WTC11 (cell line): ENCODE results near the gene KRTAP24-1. TPM values are rescaled to one million over a fixed set of nuclear protein-coding genes. Genes with fewer than 3 reads are reported as not detected.

ENCODE experiments used
- ATAC-seq: fragments of 200-7000 bp; cut with Tn5 transposase; 2 replicates; pipeline ENCODE4 v1.10.0; 2021; ENCODE audit warnings: mild to moderate bottlenecking, moderate library complexity
- CTCF ChIA-PET: fragments of 300-600 bp; sonication (Branson Sonifier 250); formaldehyde crosslinking; loops from one replicate; lab custom pipeline; 2021; ENCODE audit warnings: antibody characterized with exemption; lab: Charles Lee
- POLR2A ChIA-PET: fragments of 350-600 bp; sonication (Branson Sonifier 250); formaldehyde crosslinking; loops from one replicate; lab custom pipeline; 2021; ENCODE audit warnings: antibody characterized with exemption; lab: Charles Lee
- DNase-seq: peaks from one replicate; pipeline ENCODE4 v3.0.0; 2021; ENCODE audit warnings: low spot score
- H3K27ac Mint-ChIP-seq: 2 replicates; pipeline ENCODE4 v1.8.0; 2021; ENCODE audit warnings: mixed read lengths
- H3K27me3 Mint-ChIP-seq: 2 replicates; pipeline ENCODE4 v1.8.0; 2021; ENCODE audit warnings: low read depth, mild to moderate bottlenecking, moderate library complexity, mixed read lengths
- H3K36me3 Mint-ChIP-seq: 2 replicates; pipeline ENCODE4 v1.8.0; 2021; ENCODE audit warnings: mixed read lengths
- H3K4me1 Mint-ChIP-seq: 2 replicates; pipeline ENCODE4 v1.8.0; 2022; ENCODE audit warnings: mixed read lengths
- H3K4me3 Mint-ChIP-seq: 2 replicates; pipeline ENCODE4 v1.8.0; 2021; ENCODE audit warnings: mild to moderate bottlenecking, moderate library complexity, mixed read lengths
- H3K9me3 Mint-ChIP-seq: 2 replicates; pipeline ENCODE4 v1.8.0; 2021; ENCODE audit warnings: mixed read lengths
- CREB1 ChIP-seq: sonication (generic); formaldehyde crosslinking; IDR thresholded peaks from 2 replicates; pipeline ENCODE4 v1.8.0; 2023; ENCODE audit warnings: mild to moderate bottlenecking, missing genetic modification reagents
- FOXJ3 ChIP-seq: sonication (generic); formaldehyde crosslinking; IDR thresholded peaks from 2 replicates; pipeline ENCODE4 v1.9.0; 2021; ENCODE audit warnings: missing genetic modification reagents, mild to moderate bottlenecking, borderline replicate concordance
- GABPB1 ChIP-seq: sonication (generic); formaldehyde crosslinking; IDR thresholded peaks from 2 replicates; pipeline ENCODE4 v1.8.1; 2023; ENCODE audit warnings: mild to moderate bottlenecking, missing genetic modification reagents
- HMGA2 ChIP-seq: fragments of 250-450 bp; sonication (Bioruptor Pico); IDR thresholded peaks from 2 replicates; pipeline ENCODE4 v1.4.0; 2021; ENCODE audit warnings: mild to moderate bottlenecking, moderate library complexity
- MXD4 ChIP-seq: fragments of 250-450 bp; sonication (Bioruptor Pico); IDR thresholded peaks from 2 replicates; pipeline ENCODE4 v1.8.0; 2021; ENCODE audit warnings: mild to moderate bottlenecking, moderate library complexity, borderline replicate concordance
- NFE2L1 ChIP-seq: sonication (generic); formaldehyde crosslinking; IDR thresholded peaks from 2 replicates; pipeline ENCODE4 v1.8.1; 2023; ENCODE audit warnings: missing genetic modification reagents
- NR2C2 ChIP-seq: sonication (generic); formaldehyde crosslinking; IDR thresholded peaks from 2 replicates; pipeline ENCODE4 v1.8.0; 2022; ENCODE audit warnings: mild to moderate bottlenecking, missing genetic modification reagents
- PRRX2 ChIP-seq: fragments of 250-450 bp; sonication (Bioruptor Pico); IDR thresholded peaks from 2 replicates; pipeline ENCODE4 v1.8.0; 2021; ENCODE audit warnings: mild to moderate bottlenecking
- RELA ChIP-seq: sonication (generic); formaldehyde crosslinking; IDR thresholded peaks from 2 replicates; pipeline ENCODE4 v1.8.1; 2022; ENCODE audit warnings: missing genetic modification reagents, mild to moderate bottlenecking, borderline replicate concordance
- TCF7 ChIP-seq: sonication (generic); formaldehyde crosslinking; IDR thresholded peaks from 2 replicates; pipeline ENCODE4 v1.8.0; 2022; ENCODE audit warnings: mild to moderate bottlenecking, low read depth, missing genetic modification reagents, moderate library complexity
- TP53 ChIP-seq: sonication (generic); formaldehyde crosslinking; IDR thresholded peaks from 2 replicates; pipeline ENCODE4 v1.8.1; 2023; ENCODE audit warnings: mild to moderate bottlenecking, missing genetic modification reagents
- ZNF121 ChIP-seq: sonication (generic); formaldehyde crosslinking; IDR thresholded peaks from 2 replicates; pipeline ENCODE4 v1.8.0; 2023; ENCODE audit warnings: missing genetic modification reagents
- ZNF396 ChIP-seq: fragments of 250-450 bp; sonication (Bioruptor Pico); IDR thresholded peaks from 2 replicates; pipeline ENCODE4 v1.8.0; 2021; ENCODE audit warnings: mild to moderate bottlenecking, moderate library complexity, borderline replicate concordance
- ZNF423 ChIP-seq: fragments of 250-450 bp; sonication (Bioruptor Pico); IDR thresholded peaks from 2 replicates; pipeline ENCODE4 v2.1.2; 2022; ENCODE audit warnings: mild to moderate bottlenecking, moderate library complexity
- total RNA-seq: library from RNA; stranded (reverse); gene quantifications from 3 replicates; pipeline ENCODE4 v1.2.3, GENCODE V29; 2021
- TF ChIP-seq, protein P1 (sequence below): sonication (generic); formaldehyde crosslinking; IDR thresholded peaks from 2 replicates; pipeline ENCODE4 v1.8.0; 2022; ENCODE audit warnings: mild to moderate bottlenecking, missing genetic modification reagents
- TF ChIP-seq, protein P2 (sequence below): sonication (generic); formaldehyde crosslinking; IDR thresholded peaks from 2 replicates; pipeline ENCODE4 v1.8.1; 2023; ENCODE audit warnings: mild to moderate bottlenecking, missing genetic modification reagents
- TF ChIP-seq, protein P3 (sequence below): fragments of 250-450 bp; sonication (Bioruptor Pico); IDR thresholded peaks from 2 replicates; pipeline ENCODE4 v2.1.2; 2022; ENCODE audit warnings: mild to moderate bottlenecking, moderate library complexity
- TF ChIP-seq, protein P4 (sequence below): sonication (generic); formaldehyde crosslinking; IDR thresholded peaks from 2 replicates; pipeline ENCODE4 v1.8.0; 2022; ENCODE audit warnings: mild to moderate bottlenecking, missing genetic modification reagents
- TF ChIP-seq, protein P5 (sequence below): fragments of 250-450 bp; sonication (Bioruptor Pico); conservative IDR thresholded peaks from 2 replicates; pipeline ENCODE4 v1.9.0; 2021; ENCODE audit warnings: mild to moderate bottlenecking
- TF ChIP-seq, protein P6 (sequence below): fragments of 250-450 bp; sonication (Bioruptor Pico); IDR thresholded peaks from 2 replicates; pipeline ENCODE4 v1.9.0; 2021; ENCODE audit warnings: mild to moderate bottlenecking
- TF ChIP-seq, protein P7 (sequence below): sonication (generic); formaldehyde crosslinking; IDR thresholded peaks from 2 replicates; pipeline ENCODE4 v1.8.1; 2022; ENCODE audit warnings: low read depth, missing genetic modification reagents, borderline replicate concordance

Gene KRTAP24-1
- total RNA-seq, 1 experiment from 2014 or later = not detected

DNA sequence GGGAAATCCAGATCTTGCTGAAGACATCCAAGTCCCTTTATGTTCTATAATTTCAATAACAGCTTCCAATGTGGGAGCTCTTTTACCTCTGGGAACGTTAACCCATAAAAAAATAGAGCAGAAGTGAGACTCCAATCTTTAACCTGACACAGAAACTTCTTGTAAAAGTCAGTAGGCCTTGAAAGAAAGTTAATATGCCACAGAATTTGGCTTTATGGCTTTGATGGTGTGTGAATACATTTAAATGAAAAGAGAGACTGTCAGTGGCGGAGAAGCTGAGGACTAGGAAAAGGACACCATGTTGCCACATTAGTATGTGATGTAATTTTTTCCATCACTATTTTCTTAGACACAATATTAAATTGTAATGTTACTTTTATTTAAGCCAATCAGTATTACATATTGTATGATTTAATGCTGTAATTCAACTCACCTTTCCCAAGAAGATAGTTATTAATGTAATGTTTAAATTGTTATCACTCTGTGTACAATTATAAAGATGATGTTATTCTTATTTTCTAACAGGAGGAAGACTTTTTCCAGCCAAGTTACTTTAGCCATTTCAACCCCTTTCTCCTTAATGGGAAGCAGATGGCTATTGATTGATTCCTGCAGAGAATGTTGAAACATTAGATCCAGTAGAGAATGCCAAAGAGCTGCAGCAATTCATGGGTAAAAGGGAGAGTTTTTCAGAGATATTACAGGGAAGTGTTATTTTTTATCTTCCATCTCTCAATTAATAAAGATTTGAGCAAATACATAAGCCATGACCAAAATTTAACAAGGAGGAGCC lies 49.3 kb downstream of the KRTAP24-1 start:
- H3K27ac Mint-ChIP-seq = no peak overlapping the region
- H3K4me3 Mint-ChIP-seq = no peak overlapping the region
- TF ChIP-seq, protein P1, sequence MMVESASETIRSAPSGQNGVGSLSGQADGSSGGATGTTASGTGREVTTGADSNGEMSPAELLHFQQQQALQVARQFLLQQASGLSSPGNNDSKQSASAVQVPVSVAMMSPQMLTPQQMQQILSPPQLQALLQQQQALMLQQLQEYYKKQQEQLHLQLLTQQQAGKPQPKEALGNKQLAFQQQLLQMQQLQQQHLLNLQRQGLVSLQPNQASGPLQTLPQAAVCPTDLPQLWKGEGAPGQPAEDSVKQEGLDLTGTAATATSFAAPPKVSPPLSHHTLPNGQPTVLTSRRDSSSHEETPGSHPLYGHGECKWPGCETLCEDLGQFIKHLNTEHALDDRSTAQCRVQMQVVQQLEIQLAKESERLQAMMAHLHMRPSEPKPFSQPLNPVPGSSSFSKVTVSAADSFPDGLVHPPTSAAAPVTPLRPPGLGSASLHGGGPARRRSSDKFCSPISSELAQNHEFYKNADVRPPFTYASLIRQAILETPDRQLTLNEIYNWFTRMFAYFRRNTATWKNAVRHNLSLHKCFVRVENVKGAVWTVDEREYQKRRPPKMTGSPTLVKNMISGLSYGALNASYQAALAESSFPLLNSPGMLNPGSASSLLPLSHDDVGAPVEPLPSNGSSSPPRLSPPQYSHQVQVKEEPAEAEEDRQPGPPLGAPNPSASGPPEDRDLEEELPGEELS (CRISPR knock-in tag) = no peak
- TF ChIP-seq RELA = no peak
- TF ChIP-seq, protein P2, sequence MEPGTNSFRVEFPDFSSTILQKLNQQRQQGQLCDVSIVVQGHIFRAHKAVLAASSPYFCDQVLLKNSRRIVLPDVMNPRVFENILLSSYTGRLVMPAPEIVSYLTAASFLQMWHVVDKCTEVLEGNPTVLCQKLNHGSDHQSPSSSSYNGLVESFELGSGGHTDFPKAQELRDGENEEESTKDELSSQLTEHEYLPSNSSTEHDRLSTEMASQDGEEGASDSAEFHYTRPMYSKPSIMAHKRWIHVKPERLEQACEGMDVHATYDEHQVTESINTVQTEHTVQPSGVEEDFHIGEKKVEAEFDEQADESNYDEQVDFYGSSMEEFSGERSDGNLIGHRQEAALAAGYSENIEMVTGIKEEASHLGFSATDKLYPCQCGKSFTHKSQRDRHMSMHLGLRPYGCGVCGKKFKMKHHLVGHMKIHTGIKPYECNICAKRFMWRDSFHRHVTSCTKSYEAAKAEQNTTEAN (CRISPR knock-in tag) = no peak
- TF ChIP-seq, protein P3, sequence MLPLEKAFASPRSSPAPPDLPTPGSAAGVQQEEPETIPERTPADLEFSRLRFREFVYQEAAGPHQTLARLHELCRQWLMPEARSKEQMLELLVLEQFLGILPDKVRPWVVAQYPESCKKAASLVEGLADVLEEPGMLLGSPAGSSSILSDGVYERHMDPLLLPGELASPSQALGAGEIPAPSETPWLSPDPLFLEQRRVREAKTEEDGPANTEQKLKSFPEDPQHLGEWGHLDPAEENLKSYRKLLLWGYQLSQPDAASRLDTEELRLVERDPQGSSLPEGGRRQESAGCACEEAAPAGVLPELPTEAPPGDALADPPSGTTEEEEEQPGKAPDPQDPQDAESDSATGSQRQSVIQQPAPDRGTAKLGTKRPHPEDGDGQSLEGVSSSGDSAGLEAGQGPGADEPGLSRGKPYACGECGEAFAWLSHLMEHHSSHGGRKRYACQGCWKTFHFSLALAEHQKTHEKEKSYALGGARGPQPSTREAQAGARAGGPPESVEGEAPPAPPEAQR (CRISPR knock-in tag) = no peak
- no peak for TF ChIP-seq ZNF423 (CRISPR knock-in tag)
- TF ChIP-seq, protein P4, sequence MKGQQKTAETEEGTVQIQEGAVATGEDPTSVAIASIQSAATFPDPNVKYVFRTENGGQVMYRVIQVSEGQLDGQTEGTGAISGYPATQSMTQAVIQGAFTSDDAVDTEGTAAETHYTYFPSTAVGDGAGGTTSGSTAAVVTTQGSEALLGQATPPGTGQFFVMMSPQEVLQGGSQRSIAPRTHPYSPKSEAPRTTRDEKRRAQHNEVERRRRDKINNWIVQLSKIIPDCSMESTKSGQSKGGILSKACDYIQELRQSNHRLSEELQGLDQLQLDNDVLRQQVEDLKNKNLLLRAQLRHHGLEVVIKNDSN (CRISPR knock-in tag) = no peak
- TF ChIP-seq PRRX2 (CRISPR knock-in tag) = no peak
- no peak for TF ChIP-seq CREB1
- TF ChIP-seq, protein P5, sequence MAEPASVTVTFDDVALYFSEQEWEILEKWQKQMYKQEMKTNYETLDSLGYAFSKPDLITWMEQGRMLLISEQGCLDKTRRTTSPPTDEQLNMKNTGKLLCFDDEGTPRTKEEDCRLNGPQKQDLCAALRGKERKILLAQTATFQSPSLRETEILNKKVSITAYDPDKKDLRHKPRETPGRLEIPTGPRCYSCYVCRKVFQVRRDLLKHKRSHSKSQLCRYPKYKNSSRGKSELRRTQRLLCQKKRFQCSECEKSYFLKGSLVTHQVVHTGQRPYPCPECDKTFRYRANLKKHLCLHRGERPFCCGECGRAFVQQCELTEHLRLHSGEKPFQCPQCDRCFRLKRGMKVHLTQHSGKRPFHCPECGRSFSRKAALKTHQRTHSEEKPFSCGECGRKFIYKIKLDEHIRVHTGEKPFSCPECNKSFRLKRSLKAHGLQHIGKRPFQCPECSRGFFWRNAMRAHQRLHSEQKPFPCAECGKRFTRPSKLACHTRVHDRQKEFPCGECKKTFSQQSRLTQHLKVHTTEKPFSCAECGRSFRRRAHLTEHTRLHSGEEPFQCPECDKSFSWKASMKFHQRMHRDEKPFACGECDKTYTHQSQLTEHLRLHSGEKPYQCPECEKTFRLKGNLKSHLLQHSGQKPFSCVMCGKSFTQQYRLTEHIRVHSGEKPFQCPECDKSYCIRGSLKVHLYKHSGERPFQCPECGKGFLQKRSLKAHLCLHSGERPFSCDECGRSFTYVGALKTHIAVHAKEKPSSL (CRISPR knock-in tag) = no peak
- H3K27me3 Mint-ChIP-seq = no peaks in the 10 kb centered on the region
- ATAC-seq (no peak), DNase-seq (no peak)
- H3K9me3 Mint-ChIP-seq = peaks cover 12% of the 10 kb centered on the region
- ChIA-PET CTCF (no interaction called here), POLR2A (no interaction called here)
- no peaks in the 10 kb centered on the region for H3K36me3 Mint-ChIP-seq
- H3K4me1 Mint-ChIP-seq = peaks cover 6% of the 10 kb centered on the region; the same call in 1 of the 2 replicates

DNA sequence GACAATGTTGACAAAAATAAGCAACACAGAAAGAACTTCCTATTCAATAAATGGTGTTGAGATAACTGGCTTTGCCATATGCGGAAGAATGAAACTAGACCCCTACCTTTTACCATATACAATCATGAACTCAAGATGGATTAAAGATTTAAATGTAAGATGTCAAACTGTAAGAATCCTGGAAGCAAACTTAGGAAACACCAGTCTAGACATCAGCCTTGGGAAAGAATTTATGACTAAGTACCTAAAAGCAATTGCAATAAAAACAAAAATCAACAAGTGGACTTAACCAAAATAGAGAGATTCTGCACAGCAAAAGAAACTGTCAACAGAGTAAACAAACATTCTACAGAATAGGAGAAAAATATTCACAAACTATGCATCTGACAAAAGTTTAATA lies 50.7 kb downstream of the KRTAP24-1 start:
- POLR2A ChIA-PET = no interaction called here
- Mint-ChIP-seq H3K36me3 (no peaks in the 10 kb centered on the region), H3K4me3 (no peak overlapping the region), H3K4me1 (peaks cover 6% of the 10 kb centered on the region; the same call in 1 of the 2 replicates), H3K27me3 (no peaks in the 10 kb centered on the region), H3K27ac (no peak overlapping the region), H3K9me3 (peaks cover 9% of the 10 kb centered on the region)
- CTCF ChIA-PET = no interaction called here
- DNase-seq (no peak), ATAC-seq (no peak)
- TF ChIP-seq, protein P2 (CRISPR knock-in tag) = no peak
- no peak for TF ChIP-seq TCF7 (CRISPR knock-in tag)
- TF ChIP-seq, protein P6, sequence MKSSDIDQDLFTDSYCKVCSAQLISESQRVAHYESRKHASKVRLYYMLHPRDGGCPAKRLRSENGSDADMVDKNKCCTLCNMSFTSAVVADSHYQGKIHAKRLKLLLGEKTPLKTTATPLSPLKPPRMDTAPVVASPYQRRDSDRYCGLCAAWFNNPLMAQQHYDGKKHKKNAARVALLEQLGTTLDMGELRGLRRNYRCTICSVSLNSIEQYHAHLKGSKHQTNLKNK (CRISPR knock-in tag) = no peak
- no peak for TF ChIP-seq GABPB1 (CRISPR knock-in tag)
- no peak for TF ChIP-seq MXD4 (CRISPR knock-in tag)
- TF ChIP-seq ZNF396 (CRISPR knock-in tag) = no peak
- TF ChIP-seq ZNF423 (CRISPR knock-in tag) = no peak
- no peak for TF ChIP-seq TP53 (CRISPR knock-in tag)
- no peak for TF ChIP-seq NR2C2
- no peak for TF ChIP-seq NFE2L1 (CRISPR knock-in tag)
- TF ChIP-seq, protein P7, sequence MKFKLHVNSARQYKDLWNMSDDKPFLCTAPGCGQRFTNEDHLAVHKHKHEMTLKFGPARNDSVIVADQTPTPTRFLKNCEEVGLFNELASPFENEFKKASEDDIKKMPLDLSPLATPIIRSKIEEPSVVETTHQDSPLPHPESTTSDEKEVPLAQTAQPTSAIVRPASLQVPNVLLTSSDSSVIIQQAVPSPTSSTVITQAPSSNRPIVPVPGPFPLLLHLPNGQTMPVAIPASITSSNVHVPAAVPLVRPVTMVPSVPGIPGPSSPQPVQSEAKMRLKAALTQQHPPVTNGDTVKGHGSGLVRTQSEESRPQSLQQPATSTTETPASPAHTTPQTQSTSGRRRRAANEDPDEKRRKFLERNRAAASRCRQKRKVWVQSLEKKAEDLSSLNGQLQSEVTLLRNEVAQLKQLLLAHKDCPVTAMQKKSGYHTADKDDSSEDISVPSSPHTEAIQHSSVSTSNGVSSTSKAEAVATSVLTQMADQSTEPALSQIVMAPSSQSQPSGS (CRISPR knock-in tag) = no peak
- no peak for TF ChIP-seq FOXJ3 (CRISPR knock-in tag)
- TF ChIP-seq RELA = no peak
- no peak for TF ChIP-seq ZNF121 (CRISPR knock-in tag)
- no peak for TF ChIP-seq HMGA2
